C4-2B (cell line): Measurements from ENCODE around the gene LCN10.

Source experiments
- CTCF ChIP-seq: fragments of 450-650 bp; conservative IDR thresholded peaks from 2 replicates; pipeline ENCODE4 v1.5.1; 2017; ENCODE audit warnings: mild to moderate bottlenecking
- ZFX ChIP-seq: fragments of 450-650 bp; IDR thresholded peaks from 2 replicates; pipeline ENCODE4 v1.6.1; 2017

- no peak for TF ChIP-seq CTCF
- TF ChIP-seq ZFX, result no peak
Measured at GRCh38 chr9:136754059-136754572, 11.4 kb upstream of the LCN10 start.
